Lung (tissue), 12 donors: ENCODE measurements around the gene BTF3L4. TPM values are rescaled to one million over a fixed set of nuclear protein-coding genes. Genes with fewer than 3 reads are reported as not detected.
"Not testable (repeated sequence)": the region's sequence is repeated elsewhere in the genome, so short reads cannot be mapped to it uniquely, and the experiment has no call there.

Experiments used
- ATAC-seq: fragments of 200-7000 bp; cut with Tn5 transposase; one replicate; pipeline ENCODE4 v1.9.1; 2020; ENCODE audit warnings: moderate number of reproducible peaks; ENCODE audit not compliant: insufficient read depth, low FRiP score
- DNase-seq, 3 donors: peaks; one replicate each; pipeline ENCODE4 v3.0.0-alpha.2; 2013 to 2017
- H3K27ac ChIP-seq, 2 donors: one replicate each; pipeline ENCODE4 v1.5.1; 2013; ENCODE audit warnings: mild to moderate bottlenecking in 2 of 2, moderate library complexity in 2 of 2, control low read depth in 1 of 2, inconsistent platforms in 1 of 2, low read depth in 1 of 2, low read length in 1 of 2
- H3K27me3 ChIP-seq, 3 donors: one replicate each; pipeline ENCODE4 v1.5.1; 2013; ENCODE audit warnings: low read length in 2 of 3; ENCODE audit not compliant: control insufficient read depth in 3 of 3, insufficient read depth in 3 of 3
- H3K36me3 ChIP-seq, 4 donors: one replicate each; pipeline ENCODE4 v1.5.1; 2013; ENCODE audit warnings: low read length in 4 of 4, mild to moderate bottlenecking in 1 of 4, moderate library complexity in 1 of 4; ENCODE audit not compliant: control insufficient read depth in 4 of 4, insufficient read depth in 4 of 4
- H3K4me1 ChIP-seq, 5 donors: one replicate each; pipeline ENCODE4 v1.5.1; 2013; ENCODE audit warnings: low read length in 5 of 5, mild to moderate bottlenecking in 2 of 5, moderate library complexity in 1 of 5; ENCODE audit not compliant: control insufficient read depth in 5 of 5, insufficient read depth in 5 of 5
- H3K4me3 ChIP-seq: one replicate; pipeline ENCODE4 v1.5.1; 2013; ENCODE audit warnings: mild to moderate bottlenecking, control low read depth, moderate library complexity
- H3K9ac ChIP-seq, 2 donors: one replicate each; pipeline ENCODE4 v1.5.1; 2013; ENCODE audit warnings: low read length in 2 of 2, control low read depth in 1 of 2; ENCODE audit not compliant: insufficient read depth in 1 of 2
- H3K9me3 ChIP-seq, 4 donors: one replicate each; pipeline ENCODE4 v1.5.1; 2013; ENCODE audit warnings: low read length in 3 of 4, mild to moderate bottlenecking in 1 of 4, moderate library complexity in 1 of 4; ENCODE audit not compliant: control insufficient read depth in 4 of 4, insufficient read depth in 3 of 4
- WGBS, 2 donors: extraction: QIAGEN DNeasy Blood & Tissue Kit; methylation state at CpG; one replicate each; pipeline ENCODE4 v1.1.7; 2013; 5-methylcytosine and 5-hydroxymethylcytosine counted together
- polyA plus RNA-seq, 2 donors: library from polyadenylated mRNA; stranded (reverse); fragments of 200-250 nt; gene quantifications; one replicate each; pipeline ENCODE4 v1.2.1, GENCODE V29; 2013
- total RNA-seq, 2 donors: library from RNA; depleted of rRNA in 1 of 2; stranded (reverse); fragments of >200 nt in 1 of 2; gene quantifications; one replicate each; pipeline ENCODE4 v1.2.1, GENCODE V29; 2014 to 2021
- TF ChIP-seq, protein P1 (sequence below): IDR thresholded peaks from 2 replicates; pipeline ENCODE4 v1.5.1; 2012; ENCODE audit warnings: mild to moderate bottlenecking; ENCODE audit errors: control extremely low read depth, extremely low read depth
- donor health status: control.
- donor health status: control.
- donor health status: Bipolar disorder and iron deficiency.
- donor health status: healthy.
- donor health status: DM: yes; HTN: yes; CAD: no.

Gene BTF3L4
- total and polyA plus RNA-seq, 4 donors, result 40.1 to 47.7 (median 41.1) TPM

DNA sequence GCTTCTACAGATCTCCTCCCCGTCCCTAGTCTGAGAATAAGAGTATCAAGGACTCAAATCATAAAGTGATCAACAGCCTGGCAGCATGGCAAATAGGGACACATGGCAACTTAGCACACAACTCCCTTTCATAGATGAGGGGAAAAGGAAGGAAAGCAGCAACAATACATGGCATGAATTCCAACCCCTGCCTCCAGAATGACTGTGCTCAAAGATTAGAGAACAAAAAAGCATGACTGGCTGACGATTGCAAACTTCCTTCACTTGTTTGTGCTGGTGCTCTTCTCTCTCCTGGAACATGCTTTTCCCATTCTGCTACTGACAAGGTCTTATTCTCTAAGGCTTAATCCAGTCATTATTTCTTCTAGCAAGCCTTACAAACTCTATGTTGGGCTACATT, 34.0 kb upstream of the BTF3L4 start:
- H3K36me3 ChIP-seq, result peaks cover 7 to 34% (median 18%) of the 10 kb centered on the region in 4 donors
- H3K27ac ChIP-seq, result no peak overlapping the region
- no peaks in the 10 kb centered on the region for H3K27me3 ChIP-seq
- DNase-seq (no peak), ATAC-seq (no peak)
- no peaks in the 10 kb centered on the region for H3K4me1 ChIP-seq
- no peak overlapping the region for H3K4me3 ChIP-seq
- H3K9ac ChIP-seq, result no peak overlapping the region
- TF ChIP-seq, protein P1, sequence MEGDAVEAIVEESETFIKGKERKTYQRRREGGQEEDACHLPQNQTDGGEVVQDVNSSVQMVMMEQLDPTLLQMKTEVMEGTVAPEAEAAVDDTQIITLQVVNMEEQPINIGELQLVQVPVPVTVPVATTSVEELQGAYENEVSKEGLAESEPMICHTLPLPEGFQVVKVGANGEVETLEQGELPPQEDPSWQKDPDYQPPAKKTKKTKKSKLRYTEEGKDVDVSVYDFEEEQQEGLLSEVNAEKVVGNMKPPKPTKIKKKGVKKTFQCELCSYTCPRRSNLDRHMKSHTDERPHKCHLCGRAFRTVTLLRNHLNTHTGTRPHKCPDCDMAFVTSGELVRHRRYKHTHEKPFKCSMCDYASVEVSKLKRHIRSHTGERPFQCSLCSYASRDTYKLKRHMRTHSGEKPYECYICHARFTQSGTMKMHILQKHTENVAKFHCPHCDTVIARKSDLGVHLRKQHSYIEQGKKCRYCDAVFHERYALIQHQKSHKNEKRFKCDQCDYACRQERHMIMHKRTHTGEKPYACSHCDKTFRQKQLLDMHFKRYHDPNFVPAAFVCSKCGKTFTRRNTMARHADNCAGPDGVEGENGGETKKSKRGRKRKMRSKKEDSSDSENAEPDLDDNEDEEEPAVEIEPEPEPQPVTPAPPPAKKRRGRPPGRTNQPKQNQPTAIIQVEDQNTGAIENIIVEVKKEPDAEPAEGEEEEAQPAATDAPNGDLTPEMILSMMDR, result no peak
- no peaks in the 10 kb centered on the region for H3K9me3 ChIP-seq
- WGBS, 2 donors, result 77 to 85% methylated on average over 2 of the region's 2 CpGs

DNA sequence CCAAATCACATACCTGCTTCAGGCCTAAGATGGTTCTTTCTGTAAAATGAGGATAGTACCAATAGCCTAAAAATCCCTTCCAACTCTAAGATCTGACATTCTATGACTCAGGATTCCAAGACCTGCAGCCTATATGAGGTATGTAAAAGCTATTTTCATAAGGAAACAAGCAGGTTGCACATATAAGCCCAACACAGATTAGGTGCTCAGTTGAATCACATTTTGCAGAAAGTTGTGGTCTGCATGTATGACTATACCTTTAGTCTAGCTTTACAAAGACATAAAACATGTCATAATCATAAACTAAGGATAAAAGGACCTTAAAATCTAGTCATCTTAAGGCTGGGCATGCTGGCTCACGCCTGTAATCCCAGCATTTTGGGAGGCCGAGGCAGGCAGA, 29.8 kb upstream of the BTF3L4 start:
- TF ChIP-seq, protein P1, result no peak
- H3K27me3 ChIP-seq, result no peaks in the 10 kb centered on the region
- 95 to 97% methylated on average over 2 of the region's 2 CpGs for WGBS, 2 donors
- DNase-seq (no peak), ATAC-seq (no peak)
- no peak overlapping the region for H3K27ac ChIP-seq
- H3K4me3 ChIP-seq, result no peak overlapping the region
- no peak overlapping the region for H3K9ac ChIP-seq
- H3K9me3 ChIP-seq, result no peaks in the 10 kb centered on the region
- peaks cover 0 to 25% (median 14%) of the 10 kb centered on the region in 4 donors for H3K36me3 ChIP-seq
- no peaks in the 10 kb centered on the region for H3K4me1 ChIP-seq

DNA sequence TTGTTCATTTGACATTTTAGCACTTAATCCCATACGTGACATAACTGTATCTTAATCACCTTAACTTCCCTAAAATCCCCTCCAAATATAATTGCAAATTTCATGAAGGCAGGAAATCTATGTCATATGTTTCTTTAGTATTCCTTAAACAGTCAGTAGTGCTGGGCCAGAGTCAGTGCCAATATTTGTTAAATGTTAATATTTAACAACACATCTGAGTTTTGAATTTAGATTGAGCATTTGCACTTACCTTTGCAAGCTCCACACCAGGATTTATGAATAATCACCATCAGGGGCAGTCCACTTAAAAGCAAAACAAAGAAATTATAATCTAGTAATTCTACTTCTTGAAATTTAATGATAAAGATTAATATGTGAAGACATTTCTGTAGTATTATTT, 27.8 kb upstream of the BTF3L4 start:
- H3K4me3 ChIP-seq, result no peak overlapping the region
- H3K27ac ChIP-seq, result no peak overlapping the region
- no peaks in the 10 kb centered on the region for H3K9me3 ChIP-seq
- H3K9ac ChIP-seq, result no peak overlapping the region
- peak in 1 of 3 donors; percentile 40 for DNase-seq
- ATAC-seq, result no peak
- H3K36me3 ChIP-seq, result peaks cover 0 to 14% (median 8%) of the 10 kb centered on the region in 4 donors
- WGBS, 2 donors, result 42 to 48% methylated on average over 1 of the region's 1 CpG
- TF ChIP-seq, protein P1, result no peak
- H3K27me3 ChIP-seq, result no peaks in the 10 kb centered on the region
- H3K4me1 ChIP-seq, result peaks cover 7 to 13% (median 8%) of the 10 kb centered on the region in 5 donors

DNA sequence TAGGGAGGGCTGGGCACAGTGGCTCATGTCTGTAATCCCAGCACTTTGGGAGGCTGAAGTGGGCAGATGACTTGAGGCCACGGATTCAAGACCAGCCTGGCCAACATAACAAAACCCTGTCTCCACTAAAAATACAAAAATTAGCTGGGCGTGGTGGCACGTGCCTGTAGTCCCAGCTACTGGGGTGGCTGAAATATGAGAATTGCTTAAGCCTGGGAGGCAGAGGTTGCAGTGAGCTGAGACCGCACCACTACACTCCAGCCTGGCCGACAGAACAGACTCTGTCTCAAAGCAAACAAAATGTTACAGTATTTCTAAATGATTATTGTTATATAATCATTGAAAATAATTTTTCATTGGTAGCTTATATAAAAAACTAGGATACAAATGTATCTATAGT, 27.3 kb upstream of the BTF3L4 start:
- not testable (repeated sequence) for H3K27ac ChIP-seq, H3K27me3 ChIP-seq, H3K9me3 ChIP-seq, H3K36me3 ChIP-seq, DNase-seq, H3K9ac ChIP-seq, H3K4me3 ChIP-seq, ATAC-seq
- WGBS, 2 donors, result 76 to 78% methylated on average over 5 of the region's 5 CpGs
- H3K4me1 ChIP-seq, result peaks cover 7 to 15% (median 8%) of the 10 kb centered on the region in 5 donors
